Stimulated activated CD8-positive, alpha-beta memory T cell treated with anti-CD3 and anti-CD28 coated beads, Interleukin-7, amount 100 ng/mL, for 48 hours (primary cell): ENCODE measurements around the gene SMIM1.
A peak's percentile ranks its signal among the peaks of the same experiment; 100 is the strongest.
"Not testable (repeated sequence)": the region's sequence is repeated elsewhere in the genome, so short reads cannot be mapped to it uniquely, and the experiment has no call there.

Experiments used
- DNase-seq, 2 donors: peaks; one replicate each; pipeline ENCODE4 v3.0.0-alpha.2; 2020; ENCODE audit warnings: low read depth in 1 of 2; ENCODE audit errors: extremely low read depth in 1 of 2

The SMIM1 gene

GRCh38 chr1:3789421-3790300 is 17.1 kb downstream of the SMIM1 start:
- no peak for DNase-seq

GRCh38 chr1:3790500-3790923 is 18.0 kb downstream of the SMIM1 start:
- no peak for DNase-seq

- no peak for DNase-seq
Measured at GRCh38 chr1:3790952-3791351, 18.4 kb downstream of the SMIM1 start.

DNA sequence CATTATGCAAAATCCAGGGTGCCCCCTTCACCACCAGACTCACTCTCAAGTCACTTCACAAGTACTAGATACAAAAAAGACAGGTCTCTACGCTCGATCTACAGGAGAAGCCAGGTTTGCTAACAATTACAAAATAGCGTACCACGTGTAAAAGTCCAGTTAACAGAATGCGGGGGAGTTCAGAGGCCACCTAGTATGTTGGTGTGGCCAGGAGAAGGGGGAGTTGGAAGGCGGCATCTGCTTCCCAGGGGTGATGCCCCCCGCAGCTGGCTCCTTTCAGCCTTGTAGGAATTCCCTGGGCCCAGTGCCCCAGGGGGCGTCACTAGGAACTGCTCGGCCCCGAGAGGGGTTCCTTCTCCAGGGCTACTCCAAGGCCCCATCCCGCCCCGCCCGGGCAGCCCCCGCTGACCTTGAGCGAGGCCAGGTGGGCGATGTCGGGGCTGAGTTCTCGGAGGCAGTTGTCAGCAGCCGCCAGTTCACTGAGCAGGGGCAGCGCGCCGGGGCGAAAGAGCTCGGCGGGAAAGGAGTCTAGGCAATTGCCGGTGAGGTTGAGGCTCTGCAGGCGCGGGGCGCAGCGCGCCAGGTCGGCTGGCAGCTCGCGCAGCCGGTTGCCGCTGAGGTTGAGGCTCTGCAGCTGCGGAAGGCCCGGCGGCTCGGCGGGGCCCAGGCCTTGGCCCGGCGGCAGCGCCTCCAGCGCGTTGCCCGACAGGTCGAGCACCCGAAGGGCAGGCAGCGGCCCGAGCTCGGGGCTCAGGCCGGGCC is 23.1 kb downstream of the SMIM1 start:
- DNase-seq: no peak

DNA sequence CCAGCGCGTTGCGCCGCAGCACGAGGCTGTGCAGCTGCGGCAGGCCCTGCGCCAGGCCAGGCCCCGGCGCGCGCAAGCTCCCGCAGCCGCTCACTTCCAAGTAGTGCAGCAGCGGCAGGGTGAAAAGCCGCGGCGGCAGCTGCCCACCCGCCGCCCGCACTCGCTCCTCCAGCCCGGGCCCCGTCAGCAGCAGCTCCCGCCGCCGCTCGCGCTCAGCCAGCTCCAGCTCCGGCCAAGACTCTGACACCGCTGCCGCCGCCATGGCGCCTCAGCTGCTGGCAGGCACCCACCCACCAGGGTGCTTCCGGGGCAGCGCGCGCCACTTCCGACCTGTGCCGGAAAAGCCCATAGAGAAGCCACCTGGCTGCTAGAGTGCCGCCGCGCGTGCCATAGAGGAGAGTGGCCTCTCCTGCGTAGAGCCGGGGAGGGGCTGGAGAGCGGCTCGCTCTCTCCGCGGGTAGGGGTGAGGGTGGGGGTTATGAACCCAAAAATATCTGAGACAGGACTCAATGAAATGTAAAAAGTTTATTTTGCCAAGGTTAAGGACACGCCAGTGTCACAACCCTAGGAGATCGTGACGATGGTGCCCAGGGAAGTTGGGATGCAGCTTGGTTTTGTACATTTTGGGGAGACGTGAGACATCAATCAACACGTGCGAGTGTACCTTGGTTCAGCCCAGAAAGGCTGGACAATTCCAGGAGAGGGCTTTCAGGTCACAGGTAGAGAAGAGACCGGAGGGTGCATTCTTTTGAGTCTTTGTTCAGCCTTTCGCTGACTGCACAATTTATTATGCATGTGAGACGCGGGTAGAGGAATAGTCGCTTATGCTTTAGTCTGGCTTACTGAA is 23.9 kb downstream of the SMIM1 start, which contains the start of gene LRRC47:
Gene LRRC47 (minus strand): TSS at position 284 of the 847 bp plus-strand sequence. CDS start 22 bp downstream, at position 262.
- DNase-seq: peak; percentile 83 to 91

GRCh38 chr1:3799976-3800685 is 27.6 kb downstream of the SMIM1 start:
- no peak for DNase-seq

- peak in 1 of 2 donors; percentile 16 for DNase-seq
Measured at GRCh38 chr1:3800795-3801194, 28.2 kb downstream of the SMIM1 start.

- no peak for DNase-seq
Measured at GRCh38 chr1:3803905-3804626, 31.5 kb downstream of the SMIM1 start.

DNA sequence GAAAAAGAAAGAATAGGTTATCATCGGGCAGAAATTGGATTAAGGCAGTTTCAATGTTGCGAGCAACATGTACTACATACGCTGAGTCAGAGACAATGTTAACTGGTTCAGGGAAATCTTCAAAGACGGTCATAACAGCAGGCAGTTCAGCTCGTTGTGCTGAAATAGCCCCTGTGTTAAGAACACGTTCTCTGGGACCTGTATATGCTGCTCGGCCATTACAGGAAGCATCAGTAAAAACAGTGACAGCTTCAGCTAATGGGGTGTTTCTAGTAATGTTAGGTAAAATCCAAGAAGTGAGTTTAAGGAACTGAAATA is 32.0 kb downstream of the SMIM1 start:
- not testable (repeated sequence) for DNase-seq

DNA sequence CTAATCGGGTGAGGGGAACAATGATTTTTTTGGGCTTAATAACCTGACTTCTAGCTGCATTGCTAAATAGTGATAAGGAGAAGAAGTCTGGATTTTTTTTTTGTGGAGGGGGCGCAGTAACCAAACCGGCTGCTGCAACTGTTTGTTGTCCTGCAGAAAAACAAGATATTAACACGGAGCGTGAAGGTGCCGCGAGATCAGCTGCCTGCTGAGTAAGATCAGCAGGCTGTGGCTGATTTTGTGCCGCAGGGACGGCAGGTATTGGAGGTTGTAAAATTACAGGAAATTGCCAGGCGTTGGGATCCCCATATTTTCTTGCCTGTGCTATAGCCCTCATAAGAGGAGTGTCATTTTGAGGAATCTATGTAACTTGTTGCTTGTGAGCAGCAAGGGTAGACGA is 32.5 kb downstream of the SMIM1 start:
- DNase-seq: no peak

DNA sequence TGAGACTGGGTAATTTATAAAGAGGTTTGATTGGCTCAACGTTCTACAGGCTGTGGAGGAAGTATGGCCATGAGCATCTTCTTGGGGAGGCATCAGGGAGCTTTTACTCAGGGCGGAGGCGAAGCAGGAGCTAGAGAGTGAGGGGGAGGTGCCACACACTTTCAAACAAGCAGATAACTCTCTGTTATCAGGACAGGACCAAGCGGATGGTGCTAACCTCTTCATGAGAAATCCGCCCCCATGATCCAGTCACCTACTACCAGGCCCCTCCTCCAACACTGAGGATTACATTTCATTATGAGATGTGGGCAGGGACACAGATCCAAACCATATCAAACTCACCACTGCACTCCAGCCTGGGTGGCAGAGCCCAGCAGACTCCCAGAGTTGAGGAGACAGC is 35.2 kb downstream of the SMIM1 start:
- DNase-seq: no peak

GRCh38 chr1:3809680-3810079 is 37.1 kb downstream of the SMIM1 start:
- DNase-seq: no peak

DNA sequence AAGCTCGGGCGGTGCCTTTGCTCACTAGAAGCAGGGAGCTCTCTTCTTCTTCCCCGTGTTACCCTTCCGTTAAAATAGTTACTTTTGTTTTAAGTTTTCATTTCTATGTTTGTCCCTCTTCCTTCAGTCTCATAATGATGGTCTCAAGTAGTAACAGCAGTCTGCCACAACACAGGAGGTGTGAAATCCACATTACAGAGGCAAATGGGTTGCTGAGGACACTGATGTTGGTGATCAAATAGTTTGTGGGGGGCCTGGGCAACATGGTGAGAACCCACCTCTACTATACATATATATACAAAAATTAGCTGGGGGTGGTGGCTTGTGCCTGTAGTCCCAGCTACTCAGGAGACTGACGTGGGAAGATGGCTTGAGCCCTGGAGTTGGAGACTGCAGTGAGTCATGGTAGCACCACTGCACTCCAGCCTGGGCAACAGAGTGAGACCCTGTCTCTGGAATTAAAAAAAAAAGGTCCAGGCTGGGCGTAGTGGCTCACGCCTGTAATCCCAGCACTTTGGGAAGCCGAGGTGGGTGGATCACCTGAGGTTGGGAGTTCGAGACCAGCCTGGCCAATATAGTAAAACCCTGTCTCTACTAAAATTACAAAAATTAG is 37.7 kb downstream of the SMIM1 start:
- DNase-seq: not testable (repeated sequence)

DNA sequence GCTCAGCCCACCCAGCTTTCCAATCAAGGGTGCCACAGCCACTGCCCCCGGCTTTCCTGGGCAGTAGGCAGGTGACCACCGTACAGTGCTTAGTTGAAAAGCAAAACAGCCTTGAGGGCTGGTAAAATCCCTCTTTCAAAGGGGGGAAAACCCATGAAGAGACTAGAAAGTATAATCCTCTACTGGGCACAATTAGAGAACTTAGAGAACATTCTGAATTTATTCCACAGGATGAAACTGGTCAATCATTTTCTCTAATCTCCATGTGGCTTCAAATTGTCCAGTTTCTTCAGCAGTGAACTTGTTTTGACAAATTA is 39.0 kb downstream of the SMIM1 start:
- DNase-seq: no peak

DNA sequence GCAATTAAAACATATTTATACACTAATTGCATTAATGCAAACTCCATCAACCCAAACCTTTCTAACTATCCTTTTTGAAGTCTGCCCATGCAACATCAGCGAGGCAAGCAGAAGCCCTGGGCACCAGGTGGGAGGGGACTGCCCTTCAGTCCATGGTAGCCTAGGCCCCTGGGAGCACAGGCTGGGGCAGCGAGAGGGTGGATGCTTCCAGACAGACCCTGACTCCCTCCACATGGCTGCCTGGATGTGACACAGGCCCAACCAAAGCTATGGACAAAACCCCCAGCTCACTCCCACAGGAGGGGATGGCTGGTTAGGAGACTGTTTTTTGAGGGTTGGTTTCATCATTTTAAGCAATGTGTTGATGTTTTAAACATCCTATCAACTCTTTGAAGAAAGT is 41.5 kb downstream of the SMIM1 start:
- no peak for DNase-seq

DNA sequence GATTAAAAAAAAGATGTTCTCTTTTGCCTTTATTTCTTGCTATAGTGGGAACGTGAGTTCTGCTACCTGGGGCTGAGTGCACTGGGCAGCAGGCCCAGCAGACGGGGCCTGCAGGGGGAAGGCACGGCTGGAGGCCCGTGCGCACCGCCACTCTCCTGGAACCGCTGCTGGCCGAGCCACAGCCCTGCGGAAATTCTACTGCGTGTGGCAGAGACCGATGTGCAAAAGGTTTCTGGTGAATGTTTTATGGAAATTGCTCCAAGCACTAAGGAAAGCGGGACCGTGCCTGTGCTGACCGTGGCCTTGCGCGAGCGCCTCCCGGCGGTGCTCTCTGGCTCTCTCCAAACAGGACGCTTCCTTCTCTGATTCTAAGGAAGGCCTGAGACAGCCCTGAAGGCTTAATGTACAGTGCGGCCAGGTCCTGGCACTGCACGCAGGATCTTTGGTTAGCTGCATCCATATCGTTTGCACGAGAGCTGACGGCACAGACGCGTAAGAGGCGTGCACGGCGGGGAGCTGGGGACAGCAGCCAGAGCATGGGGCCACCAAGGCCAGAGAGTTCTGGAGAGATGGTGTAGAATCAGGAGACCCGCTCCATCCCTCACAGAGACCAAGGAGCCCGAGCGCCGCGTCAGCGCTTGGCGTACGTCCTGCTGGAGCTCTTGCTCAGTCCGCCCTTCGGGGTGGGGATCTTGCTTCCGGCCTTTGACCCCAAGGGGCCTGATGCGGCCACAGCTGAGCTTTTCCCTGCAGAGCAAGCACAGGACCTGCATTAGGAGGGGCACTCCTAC is 42.4 kb downstream of the SMIM1 start:
- no peak for DNase-seq

GRCh38 chr1:3816331-3817137 is 44.0 kb downstream of the SMIM1 start:
- no peak for DNase-seq

DNA sequence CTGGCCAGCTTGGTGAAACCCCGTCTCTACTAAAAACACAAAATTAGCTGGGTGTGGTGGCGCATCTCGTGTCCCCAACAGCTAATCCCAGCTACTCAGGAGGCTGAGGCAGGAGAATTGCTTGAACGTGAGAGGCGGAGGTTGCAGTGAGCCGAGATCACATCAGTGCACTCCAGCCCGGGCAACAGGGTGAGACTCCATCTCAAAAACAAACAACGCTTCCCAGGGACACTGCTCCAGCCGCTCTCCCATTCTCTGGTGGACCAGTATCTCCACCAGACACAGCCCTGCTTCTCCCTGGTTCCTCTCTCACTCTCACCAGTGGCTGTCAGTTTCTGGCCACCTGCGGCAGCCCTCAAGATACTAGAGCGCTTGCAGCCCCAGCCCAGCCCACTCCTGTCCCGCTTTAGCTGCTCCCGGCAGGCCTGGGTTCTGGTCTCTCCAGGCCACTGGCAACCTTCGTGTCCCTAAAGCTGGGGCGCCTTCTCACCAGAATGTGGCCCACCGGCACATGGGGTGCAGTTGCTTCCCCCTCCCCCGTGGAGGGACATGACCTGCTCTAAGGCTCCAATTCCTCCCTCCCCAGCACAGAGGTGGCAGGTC is 44.7 kb downstream of the SMIM1 start:
- no peak for DNase-seq
